Tibial nerve (tissue), 4 donors: ENCODE results near the gene NUDT7.

Experiments used
- CTCF ChIP-seq, 5 experiments: fragments of 200-600 bp in 3 of 5; fragments of 450-650 bp in 2 of 5; sonication (generic) in 3 of 5; IDR thresholded peaks; one replicate each; pipeline ENCODE4 v1.5.1; 2016 to 2019; ENCODE audit warnings: antibody characterized with exemption in 5 of 5, mild to moderate bottlenecking in 3 of 5, moderate library complexity in 2 of 5
- EP300 ChIP-seq, 2 donors: sonication (generic); formaldehyde crosslinking; IDR thresholded peaks; one replicate each; pipeline ENCODE4 v1.6.1; 2017; ENCODE audit warnings: antibody characterized with exemption in 2 of 2, mild to moderate bottlenecking in 1 of 2
- POLR2A ChIP-seq, 2 donors: fragments of 450-650 bp; IDR thresholded peaks; one replicate each; pipeline ENCODE4 v1.6.1; 2017; ENCODE audit warnings: antibody characterized with exemption in 2 of 2, mild to moderate bottlenecking in 2 of 2, moderate library complexity in 2 of 2

DNA sequence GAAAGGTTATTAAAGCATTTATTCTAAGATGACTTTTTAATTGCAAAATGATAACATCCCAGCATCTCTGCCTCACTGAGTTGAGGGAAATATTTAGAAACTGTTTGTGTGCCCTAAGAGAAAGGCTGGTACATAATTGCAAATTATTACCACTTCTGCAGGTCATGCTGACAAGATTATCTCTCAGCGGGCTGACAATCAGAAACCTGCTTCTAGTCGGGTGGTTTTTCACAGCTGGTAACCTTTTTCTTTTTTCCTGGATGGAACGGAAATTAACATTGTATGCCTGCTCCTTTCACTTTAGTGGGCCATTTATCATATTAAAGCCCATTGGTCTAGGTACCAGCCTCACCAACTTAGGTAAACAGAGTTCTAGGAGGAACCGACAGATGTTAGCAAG lies 17.0 kb upstream of the NUDT7 start:
- no peak for TF ChIP-seq POLR2A (IDR thresholded peaks at IDR 0.05)
- TF ChIP-seq CTCF (IDR thresholded peaks at IDR 0.05), result no peak
- TF ChIP-seq EP300 (IDR thresholded peaks at IDR 0.05), result no peak
